Liver (tissue), 3 donors: ENCODE results near the gene SIPA1L3.

Experiments
- EGR1 ChIP-seq, 2 donors: IDR thresholded peaks; 2 replicates each; pipeline ENCODE4 v1.6.1; 2016 to 2018; ENCODE audit warnings: antibody characterized with exemption in 2 of 2, low read depth in 2 of 2
- GABPA ChIP-seq, 2 donors: IDR thresholded peaks in 1 of 2; conservative IDR thresholded peaks in 1 of 2; 2 replicates each; pipeline ENCODE4 v1.6.1; 2016; ENCODE audit warnings: antibody characterized with exemption in 2 of 2, mild to moderate bottlenecking in 1 of 2, moderate library complexity in 1 of 2
- RXRA ChIP-seq, 2 donors: IDR thresholded peaks; 2 replicates each; pipeline ENCODE4 v1.6.1; 2017 to 2018; ENCODE audit warnings: antibody characterized with exemption in 2 of 2, mild to moderate bottlenecking in 1 of 2
- TF ChIP-seq, protein P1 (sequence below): fragments of 150-350 bp; IDR thresholded peaks from 2 replicates; pipeline ENCODE4 v1.5.1; 2017; ENCODE audit warnings: improper control_type of control experiment, low read depth, low read length; ENCODE audit not compliant: missing input control
- TF ChIP-seq, protein P2 (sequence below): IDR thresholded peaks from 2 replicates; pipeline ENCODE4 v1.6.1; 2016; ENCODE audit warnings: antibody characterized with exemption, mild to moderate bottlenecking
- TF ChIP-seq, protein P3 (sequence below): IDR thresholded peaks from 2 replicates; pipeline ENCODE4 v1.6.1; 2016; ENCODE audit warnings: antibody characterized with exemption
- TF ChIP-seq, protein P4 (sequence below): IDR thresholded peaks from 2 replicates; pipeline ENCODE4 v1.6.1; 2016; ENCODE audit warnings: antibody characterized with exemption
- donor health status: healthy.
- donor health status: healthy.

DNA sequence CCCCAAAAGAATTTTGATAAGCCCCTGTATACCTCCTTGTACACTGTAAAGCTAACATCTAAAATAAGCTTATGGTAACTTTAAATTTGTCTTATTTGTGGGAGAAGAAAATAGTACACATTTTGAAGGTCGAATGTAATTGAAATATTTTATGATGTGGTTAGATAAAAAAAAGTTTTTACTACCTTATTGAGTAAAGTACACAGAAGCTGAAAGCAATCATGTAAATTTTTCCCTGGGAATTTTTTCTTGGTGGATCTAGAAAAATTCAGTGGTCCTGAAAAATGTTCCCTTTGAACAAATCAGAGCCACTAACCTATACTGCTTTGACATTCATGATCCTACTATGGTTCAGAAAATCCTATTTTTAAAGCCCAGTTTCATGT, 46.9 kb downstream of the SIPA1L3 start:
- TF ChIP-seq, protein P1, sequence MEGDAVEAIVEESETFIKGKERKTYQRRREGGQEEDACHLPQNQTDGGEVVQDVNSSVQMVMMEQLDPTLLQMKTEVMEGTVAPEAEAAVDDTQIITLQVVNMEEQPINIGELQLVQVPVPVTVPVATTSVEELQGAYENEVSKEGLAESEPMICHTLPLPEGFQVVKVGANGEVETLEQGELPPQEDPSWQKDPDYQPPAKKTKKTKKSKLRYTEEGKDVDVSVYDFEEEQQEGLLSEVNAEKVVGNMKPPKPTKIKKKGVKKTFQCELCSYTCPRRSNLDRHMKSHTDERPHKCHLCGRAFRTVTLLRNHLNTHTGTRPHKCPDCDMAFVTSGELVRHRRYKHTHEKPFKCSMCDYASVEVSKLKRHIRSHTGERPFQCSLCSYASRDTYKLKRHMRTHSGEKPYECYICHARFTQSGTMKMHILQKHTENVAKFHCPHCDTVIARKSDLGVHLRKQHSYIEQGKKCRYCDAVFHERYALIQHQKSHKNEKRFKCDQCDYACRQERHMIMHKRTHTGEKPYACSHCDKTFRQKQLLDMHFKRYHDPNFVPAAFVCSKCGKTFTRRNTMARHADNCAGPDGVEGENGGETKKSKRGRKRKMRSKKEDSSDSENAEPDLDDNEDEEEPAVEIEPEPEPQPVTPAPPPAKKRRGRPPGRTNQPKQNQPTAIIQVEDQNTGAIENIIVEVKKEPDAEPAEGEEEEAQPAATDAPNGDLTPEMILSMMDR = no peak
- TF ChIP-seq, protein P2, sequence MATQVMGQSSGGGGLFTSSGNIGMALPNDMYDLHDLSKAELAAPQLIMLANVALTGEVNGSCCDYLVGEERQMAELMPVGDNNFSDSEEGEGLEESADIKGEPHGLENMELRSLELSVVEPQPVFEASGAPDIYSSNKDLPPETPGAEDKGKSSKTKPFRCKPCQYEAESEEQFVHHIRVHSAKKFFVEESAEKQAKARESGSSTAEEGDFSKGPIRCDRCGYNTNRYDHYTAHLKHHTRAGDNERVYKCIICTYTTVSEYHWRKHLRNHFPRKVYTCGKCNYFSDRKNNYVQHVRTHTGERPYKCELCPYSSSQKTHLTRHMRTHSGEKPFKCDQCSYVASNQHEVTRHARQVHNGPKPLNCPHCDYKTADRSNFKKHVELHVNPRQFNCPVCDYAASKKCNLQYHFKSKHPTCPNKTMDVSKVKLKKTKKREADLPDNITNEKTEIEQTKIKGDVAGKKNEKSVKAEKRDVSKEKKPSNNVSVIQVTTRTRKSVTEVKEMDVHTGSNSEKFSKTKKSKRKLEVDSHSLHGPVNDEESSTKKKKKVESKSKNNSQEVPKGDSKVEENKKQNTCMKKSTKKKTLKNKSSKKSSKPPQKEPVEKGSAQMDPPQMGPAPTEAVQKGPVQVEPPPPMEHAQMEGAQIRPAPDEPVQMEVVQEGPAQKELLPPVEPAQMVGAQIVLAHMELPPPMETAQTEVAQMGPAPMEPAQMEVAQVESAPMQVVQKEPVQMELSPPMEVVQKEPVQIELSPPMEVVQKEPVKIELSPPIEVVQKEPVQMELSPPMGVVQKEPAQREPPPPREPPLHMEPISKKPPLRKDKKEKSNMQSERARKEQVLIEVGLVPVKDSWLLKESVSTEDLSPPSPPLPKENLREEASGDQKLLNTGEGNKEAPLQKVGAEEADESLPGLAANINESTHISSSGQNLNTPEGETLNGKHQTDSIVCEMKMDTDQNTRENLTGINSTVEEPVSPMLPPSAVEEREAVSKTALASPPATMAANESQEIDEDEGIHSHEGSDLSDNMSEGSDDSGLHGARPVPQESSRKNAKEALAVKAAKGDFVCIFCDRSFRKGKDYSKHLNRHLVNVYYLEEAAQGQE = no peak
- TF ChIP-seq, protein P3, sequence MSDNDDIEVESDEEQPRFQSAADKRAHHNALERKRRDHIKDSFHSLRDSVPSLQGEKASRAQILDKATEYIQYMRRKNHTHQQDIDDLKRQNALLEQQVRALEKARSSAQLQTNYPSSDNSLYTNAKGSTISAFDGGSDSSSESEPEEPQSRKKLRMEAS = no peak
- TF ChIP-seq, protein P4, sequence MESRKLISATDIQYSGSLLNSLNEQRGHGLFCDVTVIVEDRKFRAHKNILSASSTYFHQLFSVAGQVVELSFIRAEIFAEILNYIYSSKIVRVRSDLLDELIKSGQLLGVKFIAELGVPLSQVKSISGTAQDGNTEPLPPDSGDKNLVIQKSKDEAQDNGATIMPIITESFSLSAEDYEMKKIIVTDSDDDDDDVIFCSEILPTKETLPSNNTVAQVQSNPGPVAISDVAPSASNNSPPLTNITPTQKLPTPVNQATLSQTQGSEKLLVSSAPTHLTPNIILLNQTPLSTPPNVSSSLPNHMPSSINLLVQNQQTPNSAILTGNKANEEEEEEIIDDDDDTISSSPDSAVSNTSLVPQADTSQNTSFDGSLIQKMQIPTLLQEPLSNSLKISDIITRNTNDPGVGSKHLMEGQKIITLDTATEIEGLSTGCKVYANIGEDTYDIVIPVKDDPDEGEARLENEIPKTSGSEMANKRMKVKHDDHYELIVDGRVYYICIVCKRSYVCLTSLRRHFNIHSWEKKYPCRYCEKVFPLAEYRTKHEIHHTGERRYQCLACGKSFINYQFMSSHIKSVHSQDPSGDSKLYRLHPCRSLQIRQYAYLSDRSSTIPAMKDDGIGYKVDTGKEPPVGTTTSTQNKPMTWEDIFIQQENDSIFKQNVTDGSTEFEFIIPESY = no peak
- no peak for TF ChIP-seq RXRA (IDR thresholded peaks at IDR 0.05)
- no peak for TF ChIP-seq GABPA (IDR thresholded peaks at IDR 0.05 in 1 of 2, conservative IDR thresholded peaks at IDR 0.05 in 1 of 2)
- TF ChIP-seq EGR1 (IDR thresholded peaks at IDR 0.05; ENCODE audit: low read depth in 2 of 2) = no peak
